Measurements from ENCODE around the gene FGFRL1.
"Not testable (repeated sequence)": the region's sequence is repeated elsewhere in the genome, so short reads cannot be mapped to it uniquely, and the experiment has no call there.

FGFRL1 gene

GRCh38 chr4:972651-973424, 38.6 kb upstream of the FGFRL1 start:
- DNase-seq (ENCODE audit: low spot score), result no peak

GRCh38 chr4:973431-974397, 37.7 kb upstream of the FGFRL1 start, which contains the start of gene DGKQ:
Gene DGKQ (minus strand): TSS chr4:973569. CDS start chr4:973482, 87 bp downstream.
- DNase-seq (ENCODE audit: low spot score), result peak; percentile 29

GRCh38 chr4:974668-975067, 36.8 kb upstream of the FGFRL1 start:
- DNase-seq (ENCODE audit: low spot score), result no peak

- DNase-seq (ENCODE audit: low spot score), result not testable (repeated sequence)
Measured at GRCh38 chr4:976016-976415, 35.4 kb upstream of the FGFRL1 start.

GRCh38 chr4:978957-979701, 32.3 kb upstream of the FGFRL1 start:
- DNase-seq (ENCODE audit: low spot score), result no peak

GRCh38 chr4:982291-982690, 29.1 kb upstream of the FGFRL1 start:
- DNase-seq (ENCODE audit: low spot score), result no peak

- DNase-seq (ENCODE audit: low spot score), result no peak
Measured at GRCh38 chr4:982814-983213, 28.6 kb upstream of the FGFRL1 start.

GRCh38 chr4:984336-985054, 26.9 kb upstream of the FGFRL1 start:
- no peak for DNase-seq (ENCODE audit: low spot score)

- DNase-seq (ENCODE audit: low spot score), result no peak
Measured at GRCh38 chr4:985123-985830, 26.1 kb upstream of the FGFRL1 start.

GRCh38 chr4:986428-986878, 25.0 kb upstream of the FGFRL1 start:
- no peak for DNase-seq (ENCODE audit: low spot score)

GRCh38 chr4:986879-987623, 24.4 kb upstream of the FGFRL1 start, which contains the start of gene IDUA:
Gene IDUA (plus strand): TSS chr4:987044. CDS start chr4:987085, 41 bp downstream.
- peak; percentile 48 for DNase-seq (ENCODE audit: low spot score)

- DNase-seq (ENCODE audit: low spot score), result no peak
Measured at GRCh38 chr4:987624-988513, 23.6 kb upstream of the FGFRL1 start.

GRCh38 chr4:988726-989721, 22.4 kb upstream of the FGFRL1 start:
- DNase-seq (ENCODE audit: low spot score), result no peak

GRCh38 chr4:989722-990471, 21.5 kb upstream of the FGFRL1 start:
- DNase-seq (ENCODE audit: low spot score), result no peak

GRCh38 chr4:990746-991367, 20.6 kb upstream of the FGFRL1 start:
- no peak for DNase-seq (ENCODE audit: low spot score)
